Measurements from ENCODE around the gene PREX1.

GRCh38 chr20:48822879-48823385 is 4.9 kb downstream of the PREX1 start:
- TF ChIP-seq, protein P1, sequence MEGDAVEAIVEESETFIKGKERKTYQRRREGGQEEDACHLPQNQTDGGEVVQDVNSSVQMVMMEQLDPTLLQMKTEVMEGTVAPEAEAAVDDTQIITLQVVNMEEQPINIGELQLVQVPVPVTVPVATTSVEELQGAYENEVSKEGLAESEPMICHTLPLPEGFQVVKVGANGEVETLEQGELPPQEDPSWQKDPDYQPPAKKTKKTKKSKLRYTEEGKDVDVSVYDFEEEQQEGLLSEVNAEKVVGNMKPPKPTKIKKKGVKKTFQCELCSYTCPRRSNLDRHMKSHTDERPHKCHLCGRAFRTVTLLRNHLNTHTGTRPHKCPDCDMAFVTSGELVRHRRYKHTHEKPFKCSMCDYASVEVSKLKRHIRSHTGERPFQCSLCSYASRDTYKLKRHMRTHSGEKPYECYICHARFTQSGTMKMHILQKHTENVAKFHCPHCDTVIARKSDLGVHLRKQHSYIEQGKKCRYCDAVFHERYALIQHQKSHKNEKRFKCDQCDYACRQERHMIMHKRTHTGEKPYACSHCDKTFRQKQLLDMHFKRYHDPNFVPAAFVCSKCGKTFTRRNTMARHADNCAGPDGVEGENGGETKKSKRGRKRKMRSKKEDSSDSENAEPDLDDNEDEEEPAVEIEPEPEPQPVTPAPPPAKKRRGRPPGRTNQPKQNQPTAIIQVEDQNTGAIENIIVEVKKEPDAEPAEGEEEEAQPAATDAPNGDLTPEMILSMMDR (IDR thresholded peaks at IDR 0.05) = no peak
- TF ChIP-seq POLR2A (IDR thresholded peaks at IDR 0.05) = no peak
